HFF-Myc (cell line): ENCODE results near the gene TTC23.

Source experiments
- DNase-seq: peaks from one replicate; pipeline ENCODE4 v3.0.0-alpha.2; 2011; ENCODE audit warnings: low read depth; ENCODE audit errors: extremely low read depth
- H3K4me3 ChIP-seq: replicated peaks from 2 replicates; pipeline ENCODE4 v1.5.1; 2011; ENCODE audit warnings: low read depth, mild to moderate bottlenecking, control low read depth, low read length
- TF ChIP-seq, protein P1 (sequence below): IDR thresholded peaks from 2 replicates; pipeline ENCODE4 v1.5.1; 2012; ENCODE audit warnings: mild to moderate bottlenecking, low read depth, low read length, control low read depth; ENCODE audit errors: missing control alignments

The TTC23 gene

DNA sequence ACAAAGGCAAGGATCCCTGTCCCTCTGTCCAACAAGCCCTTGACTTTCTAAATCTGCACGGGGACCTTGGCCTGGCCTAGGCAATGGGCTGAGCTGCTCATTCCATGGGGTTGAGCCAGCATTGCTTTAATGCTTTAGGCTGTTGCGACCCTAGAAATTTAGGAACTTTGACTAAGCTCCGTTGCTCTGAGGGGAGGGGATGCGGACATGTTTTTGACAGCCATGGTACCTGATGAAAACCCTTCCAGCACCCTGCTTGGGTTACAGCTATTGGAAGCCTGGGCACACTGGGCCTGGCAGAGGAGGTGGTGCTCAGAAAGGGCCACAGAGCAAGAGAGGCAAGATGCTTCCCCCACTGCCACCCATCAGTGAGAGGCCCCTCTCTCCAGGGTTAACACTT, 107.4 kb downstream of the TTC23 start:
- TF ChIP-seq, protein P1, sequence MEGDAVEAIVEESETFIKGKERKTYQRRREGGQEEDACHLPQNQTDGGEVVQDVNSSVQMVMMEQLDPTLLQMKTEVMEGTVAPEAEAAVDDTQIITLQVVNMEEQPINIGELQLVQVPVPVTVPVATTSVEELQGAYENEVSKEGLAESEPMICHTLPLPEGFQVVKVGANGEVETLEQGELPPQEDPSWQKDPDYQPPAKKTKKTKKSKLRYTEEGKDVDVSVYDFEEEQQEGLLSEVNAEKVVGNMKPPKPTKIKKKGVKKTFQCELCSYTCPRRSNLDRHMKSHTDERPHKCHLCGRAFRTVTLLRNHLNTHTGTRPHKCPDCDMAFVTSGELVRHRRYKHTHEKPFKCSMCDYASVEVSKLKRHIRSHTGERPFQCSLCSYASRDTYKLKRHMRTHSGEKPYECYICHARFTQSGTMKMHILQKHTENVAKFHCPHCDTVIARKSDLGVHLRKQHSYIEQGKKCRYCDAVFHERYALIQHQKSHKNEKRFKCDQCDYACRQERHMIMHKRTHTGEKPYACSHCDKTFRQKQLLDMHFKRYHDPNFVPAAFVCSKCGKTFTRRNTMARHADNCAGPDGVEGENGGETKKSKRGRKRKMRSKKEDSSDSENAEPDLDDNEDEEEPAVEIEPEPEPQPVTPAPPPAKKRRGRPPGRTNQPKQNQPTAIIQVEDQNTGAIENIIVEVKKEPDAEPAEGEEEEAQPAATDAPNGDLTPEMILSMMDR = no peak
- H3K4me3 ChIP-seq = no peak overlapping the region
- DNase-seq = no peak

DNA sequence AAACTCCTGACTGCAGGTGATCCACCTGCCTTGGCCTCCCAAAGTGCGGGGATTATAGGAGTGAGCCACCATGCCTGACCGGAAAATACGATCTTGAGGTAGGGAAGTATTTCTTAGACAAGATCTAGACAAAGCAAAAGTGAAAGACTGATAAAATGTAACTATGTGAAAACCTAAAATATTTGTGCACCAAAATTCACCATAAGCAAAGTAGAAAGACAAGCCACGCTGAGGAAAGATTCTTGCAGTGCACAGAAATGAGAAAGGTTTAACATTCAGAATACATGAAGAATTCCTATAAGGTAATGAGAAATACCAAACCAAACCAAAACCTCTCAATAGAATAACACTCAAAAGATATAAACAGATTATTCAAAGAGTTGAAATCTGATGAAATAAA, 108.8 kb downstream of the TTC23 start:
- TF ChIP-seq, protein P1 = no peak
- H3K4me3 ChIP-seq = no peak overlapping the region

DNA sequence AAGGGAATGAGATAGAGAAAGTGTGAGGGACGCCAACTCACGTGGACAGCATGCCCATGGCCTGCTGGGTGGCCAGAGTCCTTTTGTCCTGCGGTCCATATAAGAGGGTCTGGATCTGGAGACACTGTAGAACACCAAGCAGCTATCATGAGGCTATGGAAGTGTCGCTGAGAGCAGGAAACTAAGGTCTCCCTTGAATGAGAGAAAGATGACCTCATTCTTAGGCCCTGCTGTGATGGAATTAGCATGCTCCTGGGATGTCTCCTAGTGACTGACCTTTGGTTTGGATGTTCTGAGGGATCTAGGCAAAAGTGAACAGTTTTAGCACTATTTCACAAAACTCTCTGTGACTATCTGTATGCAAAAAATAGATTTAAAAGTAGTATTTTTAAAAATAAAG, 110.1 kb downstream of the TTC23 start:
- no peak overlapping the region for H3K4me3 ChIP-seq
- TF ChIP-seq, protein P1 = no peak
- no peak for DNase-seq

More for the DNA sequence above, 108.8 kb downstream of the TTC23 start:
- no peak for DNase-seq

DNA sequence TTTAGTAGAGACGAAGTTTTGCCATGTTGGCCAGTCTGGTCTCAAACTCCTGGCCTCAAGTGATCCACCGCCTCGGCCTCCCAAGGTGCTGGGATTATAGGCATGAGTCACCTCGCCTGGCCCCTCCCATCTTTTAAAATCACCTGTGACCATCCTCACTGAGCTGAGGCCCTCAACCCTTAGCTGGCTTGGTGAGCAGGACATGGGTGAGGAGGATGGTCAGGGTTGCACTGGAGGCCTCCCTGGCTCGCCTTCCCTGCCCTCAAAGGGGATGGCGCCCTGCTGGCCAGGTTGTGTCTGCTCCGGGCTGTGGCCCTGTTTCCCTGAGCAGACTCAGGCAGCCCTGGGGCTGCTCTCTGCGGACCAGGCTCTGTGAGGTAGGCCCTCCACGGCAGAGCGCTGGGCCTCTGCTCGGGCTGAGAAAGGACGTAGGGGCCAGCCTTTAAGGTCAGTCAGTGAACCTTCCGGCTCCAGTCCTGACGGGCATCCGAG, 110.8 kb downstream of the TTC23 start:
- DNase-seq = no peak
- TF ChIP-seq, protein P1 = no peak
- no peak overlapping the region for H3K4me3 ChIP-seq

DNA sequence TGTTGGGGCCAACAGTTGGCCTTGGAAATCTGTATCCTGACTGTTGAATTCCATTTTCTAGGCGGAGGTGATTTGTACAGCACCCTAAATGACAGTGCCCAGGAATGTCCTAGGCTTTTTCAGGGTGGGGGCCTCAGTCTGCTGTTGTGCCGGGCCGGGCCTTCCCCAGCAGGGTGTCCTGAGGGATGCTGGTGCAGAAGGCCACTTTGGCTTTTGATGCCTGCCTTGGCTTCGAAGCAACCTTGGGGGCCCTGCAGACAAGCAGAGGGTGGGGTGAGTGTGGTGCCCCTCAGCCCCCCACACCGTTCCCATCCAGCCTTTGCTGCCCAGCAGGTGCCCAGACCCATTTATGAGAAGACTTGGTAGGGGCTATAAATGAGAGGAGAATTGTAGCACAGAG, 111.5 kb downstream of the TTC23 start:
- no peak overlapping the region for H3K4me3 ChIP-seq
- no peak for DNase-seq
- TF ChIP-seq, protein P1 = no peak

DNA sequence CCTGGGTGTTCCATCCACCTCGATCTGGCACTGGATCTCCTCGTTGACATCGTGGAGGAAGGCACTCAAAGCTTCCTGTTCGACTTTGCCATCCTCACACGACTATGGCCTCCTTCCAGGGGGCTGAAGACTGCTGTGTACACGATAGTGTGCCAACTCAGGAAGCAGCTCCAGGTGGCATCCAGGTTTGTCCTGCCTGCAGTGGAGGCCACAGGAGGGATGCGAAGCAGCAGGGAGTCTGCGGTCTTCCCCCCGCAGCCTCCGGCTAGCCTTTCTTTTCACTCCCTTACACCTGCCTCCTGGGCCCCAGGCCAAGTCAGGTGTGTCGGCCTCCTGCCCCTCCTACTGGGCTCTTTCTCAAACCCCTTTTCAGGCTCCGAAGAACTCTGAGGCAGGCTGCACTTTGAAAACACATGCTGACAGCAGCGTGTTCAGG, 112.3 kb downstream of the TTC23 start:
- DNase-seq = no peak
- H3K4me3 ChIP-seq = no peak overlapping the region
- TF ChIP-seq, protein P1 = no peak

DNA sequence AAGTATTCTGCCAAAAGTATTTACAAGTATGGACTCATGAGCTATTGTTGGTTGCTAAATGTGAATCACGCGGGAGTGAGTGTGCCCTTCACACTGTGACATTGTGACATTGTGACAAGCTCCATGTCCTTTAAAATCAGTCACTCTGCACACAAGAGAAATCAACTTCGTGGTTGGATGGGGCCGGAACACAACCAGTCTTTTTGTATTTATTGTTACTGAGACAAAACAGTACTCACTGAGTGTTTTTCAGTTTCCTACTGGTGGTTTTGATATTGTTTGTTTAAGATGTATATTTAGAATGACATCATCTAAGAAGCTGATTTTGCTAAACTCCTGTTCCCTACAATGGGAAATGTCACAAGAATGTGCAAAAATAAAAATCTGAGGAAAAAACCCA, 114.2 kb downstream of the TTC23 start:
- H3K4me3 ChIP-seq = no peak overlapping the region
- TF ChIP-seq, protein P1 = no peak
- DNase-seq = no peak
